ENCODE measurements around the gene PRR3. TPM values are rescaled to one million over a fixed set of nuclear protein-coding genes. Genes with fewer than 3 reads are reported as not detected.

The PRR3 gene
- total RNA-seq, 1 donor from 2014 or later: 9.9 TPM

GRCh38 chr6:30601815-30602641 lies 44.9 kb downstream of the PRR3 start:
- Mint-ChIP-seq H3K27ac (ENCODE audit: unreplicated experiment) (no peak overlapping the region), H3K27me3 (ENCODE audit: low read depth) (no peaks in the 10 kb centered on the region), H3K4me3 (ENCODE audit: unreplicated experiment) (no peak overlapping the region), H3K4me1 (ENCODE audit: low read depth) (peaks cover 18% of the 10 kb centered on the region), H3K36me3 (ENCODE audit: low read depth) (peaks cover 46% of the 10 kb centered on the region), H3K9me3 (ENCODE audit: low read depth) (no peaks in the 10 kb centered on the region)
- DNase-seq (ENCODE audit: low spot score): no peak
- TF ChIP-seq, protein P1, sequence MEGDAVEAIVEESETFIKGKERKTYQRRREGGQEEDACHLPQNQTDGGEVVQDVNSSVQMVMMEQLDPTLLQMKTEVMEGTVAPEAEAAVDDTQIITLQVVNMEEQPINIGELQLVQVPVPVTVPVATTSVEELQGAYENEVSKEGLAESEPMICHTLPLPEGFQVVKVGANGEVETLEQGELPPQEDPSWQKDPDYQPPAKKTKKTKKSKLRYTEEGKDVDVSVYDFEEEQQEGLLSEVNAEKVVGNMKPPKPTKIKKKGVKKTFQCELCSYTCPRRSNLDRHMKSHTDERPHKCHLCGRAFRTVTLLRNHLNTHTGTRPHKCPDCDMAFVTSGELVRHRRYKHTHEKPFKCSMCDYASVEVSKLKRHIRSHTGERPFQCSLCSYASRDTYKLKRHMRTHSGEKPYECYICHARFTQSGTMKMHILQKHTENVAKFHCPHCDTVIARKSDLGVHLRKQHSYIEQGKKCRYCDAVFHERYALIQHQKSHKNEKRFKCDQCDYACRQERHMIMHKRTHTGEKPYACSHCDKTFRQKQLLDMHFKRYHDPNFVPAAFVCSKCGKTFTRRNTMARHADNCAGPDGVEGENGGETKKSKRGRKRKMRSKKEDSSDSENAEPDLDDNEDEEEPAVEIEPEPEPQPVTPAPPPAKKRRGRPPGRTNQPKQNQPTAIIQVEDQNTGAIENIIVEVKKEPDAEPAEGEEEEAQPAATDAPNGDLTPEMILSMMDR (IDR thresholded peaks at IDR 0.05): no peak

DNA sequence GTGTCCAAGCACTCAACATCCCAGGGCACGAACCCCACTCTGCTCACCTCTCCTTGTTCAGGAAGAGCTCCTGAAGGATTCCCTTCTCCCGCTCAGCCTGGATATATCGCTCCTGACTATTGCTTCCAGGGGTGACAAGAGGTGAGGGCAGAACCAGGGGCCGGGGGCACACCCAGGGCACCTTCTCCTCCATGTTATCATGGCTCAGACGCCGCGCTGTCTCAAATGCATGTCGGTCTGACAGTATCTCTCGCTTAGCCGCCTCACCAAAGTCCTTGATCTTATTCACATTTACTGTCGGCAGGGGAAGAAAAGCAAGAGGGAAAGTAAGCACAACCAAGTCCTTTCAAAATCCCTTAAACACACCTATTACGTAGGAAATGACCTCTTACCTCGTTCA lies 46.9 kb downstream of the PRR3 start:
- TF ChIP-seq, protein P1 (IDR thresholded peaks at IDR 0.05): no peak
- Mint-ChIP-seq H3K36me3 (ENCODE audit: low read depth) (peaks cover 55% of the 10 kb centered on the region), H3K27ac (ENCODE audit: unreplicated experiment) (no peak overlapping the region), H3K27me3 (ENCODE audit: low read depth) (no peaks in the 10 kb centered on the region), H3K4me1 (ENCODE audit: low read depth) (peaks cover 23% of the 10 kb centered on the region), H3K4me3 (ENCODE audit: unreplicated experiment) (no peak overlapping the region), H3K9me3 (ENCODE audit: low read depth) (no peaks in the 10 kb centered on the region)
- no peak for DNase-seq (ENCODE audit: low spot score)

DNA sequence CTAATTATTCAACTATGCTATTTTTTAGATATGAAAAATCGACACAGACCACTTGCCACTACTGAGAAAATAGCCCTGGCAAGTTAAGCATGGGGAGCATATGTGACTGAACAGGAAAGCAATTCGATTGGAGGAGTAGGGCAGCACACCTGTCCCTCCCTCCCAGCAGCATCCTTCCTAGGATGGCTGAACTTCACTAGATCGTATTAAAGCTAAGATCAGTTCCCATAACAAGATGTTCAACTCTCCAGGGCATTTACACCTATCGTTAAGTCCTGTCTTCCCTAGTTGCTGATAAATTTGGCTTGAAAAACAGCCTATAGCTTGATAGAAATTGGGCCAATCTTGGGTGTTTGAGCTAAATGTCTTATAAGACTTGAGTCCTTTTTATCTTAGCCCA lies 53.0 kb downstream of the PRR3 start:
- H3K9me3 Mint-ChIP-seq (ENCODE audit: low read depth): no peaks in the 10 kb centered on the region
- peaks cover 32% of the 10 kb centered on the region for H3K36me3 Mint-ChIP-seq (ENCODE audit: low read depth)
- H3K27me3 Mint-ChIP-seq (ENCODE audit: low read depth): no peaks in the 10 kb centered on the region
- peak overlapping the region; percentile 65 for H3K27ac Mint-ChIP-seq (ENCODE audit: unreplicated experiment)
- H3K4me1 Mint-ChIP-seq (ENCODE audit: low read depth): peaks cover 62% of the 10 kb centered on the region
- no peak for DNase-seq (ENCODE audit: low spot score)
- TF ChIP-seq, protein P1 (IDR thresholded peaks at IDR 0.05): no peak
- no peak overlapping the region for H3K4me3 Mint-ChIP-seq (ENCODE audit: unreplicated experiment)

DNA sequence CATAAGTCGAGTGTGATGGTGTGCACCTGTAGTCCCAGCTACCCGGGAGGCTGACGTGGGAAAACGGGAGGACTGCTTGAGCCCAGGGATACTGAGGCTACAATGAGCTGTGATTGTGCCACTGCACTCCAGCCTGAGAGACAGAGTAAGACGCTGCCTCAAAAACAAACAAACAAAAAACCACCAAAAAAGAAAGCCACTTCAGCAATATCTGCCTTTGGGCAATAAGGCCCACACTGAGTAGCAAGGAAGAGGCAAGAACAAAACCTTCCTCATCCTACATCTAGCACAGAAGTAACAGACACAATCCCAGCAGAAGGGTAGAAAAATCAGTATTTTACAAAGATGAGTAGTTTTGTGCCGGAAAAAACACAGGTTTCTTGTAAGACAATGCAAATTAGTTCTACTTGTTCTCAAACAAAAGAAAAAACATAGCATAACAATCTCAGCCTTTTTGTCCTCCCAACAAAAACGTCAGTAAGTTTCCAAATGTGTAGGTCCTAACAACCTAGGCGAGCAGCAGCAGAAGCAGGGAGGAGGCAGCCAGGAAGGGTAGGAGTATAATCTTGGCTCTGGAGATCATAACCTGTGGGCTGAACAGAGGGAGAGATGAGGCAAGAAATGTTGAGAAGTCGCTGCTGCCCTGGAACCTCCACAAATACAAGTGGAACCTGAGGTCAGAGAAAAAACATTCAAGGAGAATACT lies 54.2 kb downstream of the PRR3 start:
- Mint-ChIP-seq H3K9me3 (ENCODE audit: low read depth) (no peaks in the 10 kb centered on the region), H3K27me3 (ENCODE audit: low read depth) (no peaks in the 10 kb centered on the region), H3K4me1 (ENCODE audit: low read depth) (peaks cover 62% of the 10 kb centered on the region), H3K4me3 (ENCODE audit: unreplicated experiment) (no peak overlapping the region), H3K27ac (ENCODE audit: unreplicated experiment) (peak overlapping the region; percentile 34), H3K36me3 (ENCODE audit: low read depth) (peaks cover 29% of the 10 kb centered on the region)
- TF ChIP-seq, protein P1 (IDR thresholded peaks at IDR 0.05): no peak
- DNase-seq (ENCODE audit: low spot score): no peak

- Mint-ChIP-seq H3K9me3 (ENCODE audit: low read depth) (no peaks in the 10 kb centered on the region), H3K36me3 (ENCODE audit: low read depth) (peaks cover 29% of the 10 kb centered on the region), H3K4me1 (ENCODE audit: low read depth) (peaks cover 62% of the 10 kb centered on the region), H3K27me3 (ENCODE audit: low read depth) (no peaks in the 10 kb centered on the region), H3K27ac (ENCODE audit: unreplicated experiment) (peak overlapping the region; percentile 34), H3K4me3 (ENCODE audit: unreplicated experiment) (no peak overlapping the region)
- no peak for DNase-seq (ENCODE audit: low spot score)
- TF ChIP-seq, protein P1 (IDR thresholded peaks at IDR 0.05): no peak
Observed at GRCh38 chr6:30611856-30612194, 54.7 kb downstream of the PRR3 start.

Measured in chondrocyte (in vitro differentiated cells).